ENCODE data around the gene KBTBD6. TPM values are rescaled to one million over a fixed set of nuclear protein-coding genes. Genes with fewer than 3 reads are reported as not detected.
A peak's percentile ranks its signal among the peaks of the same experiment; 100 is the strongest.
"Not testable (repeated sequence)": the region's sequence is repeated elsewhere in the genome, so short reads cannot be mapped to it uniquely, and the experiment has no call there.

KBTBD6 gene
- 1 to 10 TPM; 3.2 to 6.3 (median 4.9) TPM for total RNA-seq

DNA sequence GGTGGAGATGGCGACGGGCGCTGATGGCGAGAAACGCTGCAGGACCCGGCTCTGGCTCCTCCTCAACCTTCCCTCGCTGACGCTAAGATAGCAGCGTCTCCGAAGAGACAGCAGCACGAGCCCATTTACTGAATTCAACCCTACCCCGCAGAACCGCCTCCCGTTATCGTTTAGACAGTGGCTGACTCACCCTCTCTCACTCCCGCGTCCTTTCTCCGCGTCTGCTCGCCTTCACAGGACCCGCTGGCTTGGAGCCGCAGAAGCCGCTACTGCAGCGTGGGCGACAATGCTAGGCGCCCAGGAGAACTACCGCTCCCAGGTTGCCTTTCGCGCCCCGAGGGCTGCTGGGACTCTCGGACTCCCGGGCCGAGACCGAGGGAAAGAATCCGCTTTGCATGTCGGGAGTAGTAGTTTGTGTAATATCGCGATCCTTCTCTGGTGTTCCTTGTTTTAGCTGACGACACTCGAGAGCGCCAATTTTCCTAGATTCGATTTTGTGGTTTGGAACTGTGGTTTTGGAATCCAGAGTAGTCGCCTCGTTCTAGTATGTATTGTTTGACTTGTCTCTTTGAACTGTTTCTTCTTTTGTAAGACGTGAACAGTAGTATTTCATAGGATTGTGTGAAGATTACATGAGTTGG is at the start of gene KBTBD6:
TSS of gene KBTBD6 (minus strand) at position 291 of the 641 bp plus-strand sequence. CDS start 291 bp downstream, outside the sequence.
- DNase-seq (ENCODE audit: low spot score in 2 of 2) = peak; percentile 95 to 98
- intact Hi-C loops (cut with DNase I; ENCODE audit: low total_unique reads) = loop anchor here (10.0 kb wide), 1 partner anchor 62 kb away; the partner anchor contains the start of gene KBTBD7
- 0 to 1% methylated on average over 35 to 39 of the region's 45 CpGs for WGBS, 2 donors
- peak within 1 kb of the TSS; percentile 66 for H3K4me3 ChIP-seq (ENCODE audit: low read depth, poor library complexity, severe bottlenecking)
- no peak for TF ChIP-seq POLR2A (IDR thresholded peaks at IDR 0.05)
- no peak for TF ChIP-seq CTCF (IDR thresholded peaks at IDR 0.05)

GRCh38 chr13:41182231-41182630 is 49.6 kb upstream of the KBTBD6 start:
- TF ChIP-seq POLR2A (IDR thresholded peaks at IDR 0.05) = no peak
- TF ChIP-seq CTCF (IDR thresholded peaks at IDR 0.05) = no peak
- no peak overlapping the region for H3K4me3 ChIP-seq (ENCODE audit: low read depth, poor library complexity, severe bottlenecking)
- no peak for DNase-seq (ENCODE audit: low spot score in 2 of 2)
- intact Hi-C loops (cut with DNase I; ENCODE audit: low total_unique reads) = no loop called here

- intact Hi-C loops (cut with DNase I; ENCODE audit: low total_unique reads) = no loop called here
Measured at GRCh38 chr13:41179593-41180250, 47.1 kb upstream of the KBTBD6 start.

GRCh38 chr13:41178040-41178439 is 45.4 kb upstream of the KBTBD6 start:
- intact Hi-C loops (cut with DNase I; ENCODE audit: low total_unique reads) = no loop called here
- H3K4me3 ChIP-seq (ENCODE audit: low read depth, poor library complexity, severe bottlenecking) = no peak overlapping the region
- TF ChIP-seq CTCF (IDR thresholded peaks at IDR 0.05) (no peak), POLR2A (IDR thresholded peaks at IDR 0.05) (no peak)
- no peak for DNase-seq (ENCODE audit: low spot score in 2 of 2)
- WGBS, 2 donors = 83 to 87% methylated on average over 7 of the region's 7 CpGs

More at GRCh38 chr13:41179593-41180250, 47.1 kb upstream of the KBTBD6 start:
- DNase-seq (ENCODE audit: low spot score in 2 of 2) = no peak
- WGBS, 2 donors = 81 to 88% methylated on average over 4 of the region's 4 CpGs
- no peak overlapping the region for H3K4me3 ChIP-seq (ENCODE audit: low read depth, poor library complexity, severe bottlenecking)
- TF ChIP-seq CTCF (IDR thresholded peaks at IDR 0.05) (no peak), POLR2A (IDR thresholded peaks at IDR 0.05) (no peak)

GRCh38 chr13:41177616-41178015 is 45.0 kb upstream of the KBTBD6 start:
- DNase-seq (ENCODE audit: low spot score in 2 of 2) = no peak
- WGBS, 2 donors = 38 to 44% methylated on average over 2 of the region's 2 CpGs
- intact Hi-C loops (cut with DNase I; ENCODE audit: low total_unique reads) = no loop called here
- H3K4me3 ChIP-seq (ENCODE audit: low read depth, poor library complexity, severe bottlenecking) = no peak overlapping the region
- TF ChIP-seq CTCF (IDR thresholded peaks at IDR 0.05) (no peak), POLR2A (IDR thresholded peaks at IDR 0.05) (no peak)

- H3K4me3 ChIP-seq (ENCODE audit: low read depth, poor library complexity, severe bottlenecking); DNase-seq (ENCODE audit: low spot score in 2 of 2); intact Hi-C loops (cut with DNase I; ENCODE audit: low total_unique reads): not testable (repeated sequence)
- WGBS, 2 donors = 92% methylated on average over 8 of the region's 8 CpGs
Measured at GRCh38 chr13:41175576-41175975, 43.0 kb upstream of the KBTBD6 start.
